ENCODE results near the gene NAA15. TPM values are rescaled to one million over a fixed set of nuclear protein-coding genes. Genes with fewer than 3 reads are reported as not detected.

The NAA15 gene
- total and polyA plus RNA-seq, 12 donors, result 4.6 to 36.4 (median 29.0) TPM

DNA sequence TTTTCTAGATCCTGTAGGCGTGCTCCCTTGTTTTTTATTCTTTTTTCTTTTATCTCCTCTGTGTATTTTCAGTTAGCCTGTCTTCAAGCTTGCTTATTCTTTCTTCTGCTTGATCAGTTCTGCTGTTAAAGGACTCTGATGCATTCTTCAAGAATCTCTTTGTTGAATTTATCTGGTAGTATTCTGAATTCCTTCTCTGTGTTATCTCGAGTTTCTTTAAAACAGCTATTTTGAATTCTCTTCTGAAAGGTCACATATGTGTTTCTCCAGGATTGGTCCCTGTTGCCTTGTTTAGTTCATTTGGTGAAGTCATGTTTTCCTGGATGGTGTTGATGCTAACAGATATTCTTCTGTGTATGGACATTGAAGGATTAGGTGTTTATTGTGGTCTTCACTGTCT, 167.9 kb downstream of the NAA15 start:
- WGBS, 4 donors, result 90 to 94% (median 92%) methylated on average over 2 of the region's 2 CpGs
- intact Hi-C loops (cut with DNase I), result no loop called here
- H3K4me1 ChIP-seq (replicated peaks in 1 of 2), result peaks cover 0 to 8% of the 10 kb centered on the region in 2 donors
- peaks cover 0 to 12% (median 0%) of the 10 kb centered on the region in 3 donors for H3K9me3 ChIP-seq (replicated peaks in 1 of 3)
- H3K27ac ChIP-seq, result no peak overlapping the region
- no peak overlapping the region for H3K4me3 ChIP-seq
- DNase-seq, result no peak
- TF ChIP-seq POLR2A (IDR thresholded peaks at IDR 0.05), result no peak
- TF ChIP-seq, protein P1, sequence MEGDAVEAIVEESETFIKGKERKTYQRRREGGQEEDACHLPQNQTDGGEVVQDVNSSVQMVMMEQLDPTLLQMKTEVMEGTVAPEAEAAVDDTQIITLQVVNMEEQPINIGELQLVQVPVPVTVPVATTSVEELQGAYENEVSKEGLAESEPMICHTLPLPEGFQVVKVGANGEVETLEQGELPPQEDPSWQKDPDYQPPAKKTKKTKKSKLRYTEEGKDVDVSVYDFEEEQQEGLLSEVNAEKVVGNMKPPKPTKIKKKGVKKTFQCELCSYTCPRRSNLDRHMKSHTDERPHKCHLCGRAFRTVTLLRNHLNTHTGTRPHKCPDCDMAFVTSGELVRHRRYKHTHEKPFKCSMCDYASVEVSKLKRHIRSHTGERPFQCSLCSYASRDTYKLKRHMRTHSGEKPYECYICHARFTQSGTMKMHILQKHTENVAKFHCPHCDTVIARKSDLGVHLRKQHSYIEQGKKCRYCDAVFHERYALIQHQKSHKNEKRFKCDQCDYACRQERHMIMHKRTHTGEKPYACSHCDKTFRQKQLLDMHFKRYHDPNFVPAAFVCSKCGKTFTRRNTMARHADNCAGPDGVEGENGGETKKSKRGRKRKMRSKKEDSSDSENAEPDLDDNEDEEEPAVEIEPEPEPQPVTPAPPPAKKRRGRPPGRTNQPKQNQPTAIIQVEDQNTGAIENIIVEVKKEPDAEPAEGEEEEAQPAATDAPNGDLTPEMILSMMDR (IDR thresholded peaks at IDR 0.05), result no peak
- peaks cover 0 to 8% of the 10 kb centered on the region in 2 donors for H3K36me3 ChIP-seq (replicated peaks in 1 of 2)
- no peaks in the 10 kb centered on the region for H3K27me3 ChIP-seq

Small RNA genes lying within 50 kb of the gene (small RNA-seq; reads per million reads assigned to genes)
- gene RF01225 (0 reads per million in 2 donors), gene RNU6-1074P (0 reads per million in 2 donors), gene RNU6-1214P (0 reads per million in 2 donors)

Other genes with a start within 250 kb of the NAA15 start
- gene ELF2, start 124.3 kb upstream of the NAA15 start, total RNA-seq, result 10 to 100 TPM; 14.0 to 54.4 (median 36.3) TPM
- 10 to 100 TPM; 14.8 to 20.7 (median 15.9) TPM for gene ELF2, start 124.3 kb upstream of the NAA15 start, polyA plus RNA-seq
- gene MGARP, start 21.3 kb upstream of the NAA15 start, total RNA-seq, result 100 to 1,000 TPM; 130 to 548 (median 290) TPM
- gene MGARP, start 21.3 kb upstream of the NAA15 start, polyA plus RNA-seq, result 100 to 1,000 TPM in 2 of 3 donors, 10 to 100 TPM in 1; 79.2 to 252 (median 136) TPM
- gene NDUFC1, start 972 bp downstream of the NAA15 start, total RNA-seq, result 100 to 1,000 TPM in 6 of 9 donors, 10 to 100 TPM in 3; 55.1 to 152 (median 106) TPM
- gene NDUFC1, start 972 bp downstream of the NAA15 start, polyA plus RNA-seq, result 100 to 1,000 TPM in 2 of 3 donors, 10 to 100 TPM in 1; 99.7 to 235 (median 115) TPM
- 1 to 10 TPM; 4.6 to 9.4 (median 6.9) TPM for gene RAB33B, start 152.6 kb downstream of the NAA15 start, total RNA-seq
- 1 to 10 TPM; 2.0 to 4.6 (median 3.2) TPM for gene RAB33B, start 152.6 kb downstream of the NAA15 start, polyA plus RNA-seq